Transverse colon (tissue), 4 donors: ENCODE data around the gene JCHAIN.

Source experiments
- CTCF ChIP-seq, 5 experiments: fragments of 200-600 bp in 3 of 5; fragments of 450-650 bp in 2 of 5; sonication (generic) in 3 of 5; IDR thresholded peaks; 1 replicate in 2 of 5; 2 replicates in 3 of 5; pipeline ENCODE4 v1.5.1; 2016 to 2017; ENCODE audit warnings: antibody characterized with exemption in 5 of 5, inconsistent platforms in 3 of 5, mild to moderate bottlenecking in 2 of 5, moderate library complexity in 1 of 5
- EP300 ChIP-seq: sonication (generic); formaldehyde crosslinking; IDR thresholded peaks from one replicate; pipeline ENCODE4 v1.6.1; 2017; ENCODE audit warnings: antibody characterized with exemption, low read depth
- POLR2A ChIP-seq: fragments of 450-650 bp; IDR thresholded peaks from one replicate; pipeline ENCODE4 v1.6.1; 2016; ENCODE audit warnings: antibody characterized with exemption, mild to moderate bottlenecking, moderate library complexity
- POLR2AphosphoS5 ChIP-seq, 3 donors: sonication (generic); formaldehyde crosslinking; IDR thresholded peaks; one replicate each; pipeline ENCODE4 v1.6.1; 2016; ENCODE audit warnings: antibody characterized with exemption in 3 of 3

GRCh38 chr4:70681704-70682103, 15.4 kb upstream of the JCHAIN start:
- no peak for TF ChIP-seq CTCF (IDR thresholded peaks at IDR 0.05)
- TF ChIP-seq POLR2A = no peak
- TF ChIP-seq EP300 = no peak
- TF ChIP-seq POLR2AphosphoS5 (IDR thresholded peaks at IDR 0.05) = no peak
